Right ventricle myocardium inferior (tissue), 1 donor: ENCODE results near the gene ZNF749. TPM values are rescaled to one million over a fixed set of nuclear protein-coding genes. Genes with fewer than 3 reads are reported as not detected.

Experiments used
- ATAC-seq: fragments of 200-7000 bp; cut with Tn5 transposase; one replicate; pipeline ENCODE4 v1.9.1; 2020; ENCODE audit warnings: mild to moderate bottlenecking, moderate library complexity
- DNase-seq: peaks from one replicate; pipeline ENCODE4 v3.0.0; 2021; ENCODE audit errors: missing footprints
- intact Hi-C: fragments of 100-400 bp; cut with DNase I; formaldehyde crosslinking; loops from one replicate; pipeline ENCODE4 v1.11.0; 2022
- long read RNA-seq: library from polyadenylated mRNA; unstranded; transcript quantifications from one replicate; pipeline ENCODE4 v2.0.0, GENCODE V29; 2021
- total RNA-seq: library from RNA; stranded (reverse); fragmentation: NEBNext Ultra II Directional; extraction: Animal tissue kit (Norgen Biotek cat#: 25700); gene quantifications from one replicate; pipeline ENCODE4 v1.2.1, GENCODE V29; 2021
- donor health status: DM: no; HTN: yes; CAD: no; lungs with severe emphysema.

ZNF749 gene
- 3.2 TPM for total RNA-seq
- long read RNA-seq = 0 reads

DNA sequence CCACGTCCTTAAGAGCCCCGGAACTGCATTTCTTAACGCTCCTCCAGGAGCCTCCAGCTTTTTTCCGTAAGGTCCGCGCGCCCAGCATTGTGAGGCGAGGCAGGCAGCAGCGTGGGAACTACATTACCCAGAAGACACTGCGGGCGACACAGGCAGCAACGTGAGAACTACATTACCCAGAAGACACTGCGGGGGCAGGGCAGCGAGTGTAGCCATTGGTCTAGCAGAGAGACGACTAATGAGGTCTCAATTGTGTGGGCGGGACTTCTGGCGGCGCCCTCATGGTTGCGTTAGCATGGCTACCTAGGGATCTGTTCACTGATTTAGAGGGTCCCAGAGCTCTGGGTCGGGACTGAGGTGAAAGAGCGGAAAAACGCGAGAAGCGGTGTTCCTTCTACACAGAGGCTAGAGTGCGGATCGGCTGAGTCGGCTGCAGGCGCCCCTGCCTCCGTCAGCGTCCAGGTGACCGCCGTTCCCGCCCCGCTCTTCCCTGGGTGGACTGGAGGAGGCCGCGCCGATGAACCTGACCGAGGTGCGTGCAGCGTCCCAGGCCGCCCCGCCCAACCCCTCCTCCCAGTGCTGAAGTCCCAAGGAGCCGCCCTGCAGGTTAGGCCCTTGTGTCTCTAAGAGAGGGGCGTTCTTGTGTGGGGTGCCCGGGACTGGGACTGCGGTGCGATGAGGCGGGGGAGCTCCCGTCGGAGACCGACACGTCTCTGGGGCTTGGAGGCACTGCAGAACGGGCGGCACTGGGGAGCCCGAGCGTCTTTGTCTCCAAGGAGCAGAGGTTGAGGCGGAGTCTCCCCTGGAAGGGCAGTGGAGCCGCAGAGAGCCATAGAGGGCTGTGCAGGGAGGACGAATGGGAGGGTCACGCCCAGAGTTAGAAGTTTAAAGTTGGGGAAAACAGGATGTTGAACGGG lies at the start of gene ZNF749:
Gene ZNF749 (plus strand): TSS at position 264 of the 917 bp plus-strand sequence. CDS start 254 bp downstream, at position 518.
- peak; percentile 100 for ATAC-seq
- DNase-seq = peak; percentile 98
- intact Hi-C loops = no loop called here

DNA sequence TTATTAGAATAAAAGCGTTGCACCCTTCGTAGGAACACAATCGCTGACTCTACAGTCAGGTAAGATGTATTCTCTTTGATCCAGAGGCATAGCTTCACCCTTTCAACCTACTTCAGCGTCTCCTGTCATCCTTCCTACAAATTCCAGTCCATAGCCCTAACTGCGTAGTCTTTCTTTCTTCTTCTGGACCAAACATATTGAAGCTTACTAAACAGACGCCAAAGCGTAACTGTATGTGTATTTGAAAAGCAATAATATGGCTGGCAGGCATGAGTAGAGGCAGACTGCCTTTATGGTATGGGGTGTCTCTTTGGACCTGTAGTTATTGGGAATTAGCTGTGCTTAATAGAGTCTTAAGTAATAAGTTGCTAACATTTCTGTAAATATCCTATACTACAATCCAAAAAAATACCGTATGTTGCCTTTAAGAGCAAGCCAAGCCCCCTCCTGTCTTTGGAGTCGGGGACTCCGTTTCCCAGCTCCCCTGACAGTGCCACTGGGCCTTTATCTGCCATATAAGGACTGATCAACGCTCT lies 45.9 kb upstream of the ZNF749 start:
- no peak for ATAC-seq

DNA sequence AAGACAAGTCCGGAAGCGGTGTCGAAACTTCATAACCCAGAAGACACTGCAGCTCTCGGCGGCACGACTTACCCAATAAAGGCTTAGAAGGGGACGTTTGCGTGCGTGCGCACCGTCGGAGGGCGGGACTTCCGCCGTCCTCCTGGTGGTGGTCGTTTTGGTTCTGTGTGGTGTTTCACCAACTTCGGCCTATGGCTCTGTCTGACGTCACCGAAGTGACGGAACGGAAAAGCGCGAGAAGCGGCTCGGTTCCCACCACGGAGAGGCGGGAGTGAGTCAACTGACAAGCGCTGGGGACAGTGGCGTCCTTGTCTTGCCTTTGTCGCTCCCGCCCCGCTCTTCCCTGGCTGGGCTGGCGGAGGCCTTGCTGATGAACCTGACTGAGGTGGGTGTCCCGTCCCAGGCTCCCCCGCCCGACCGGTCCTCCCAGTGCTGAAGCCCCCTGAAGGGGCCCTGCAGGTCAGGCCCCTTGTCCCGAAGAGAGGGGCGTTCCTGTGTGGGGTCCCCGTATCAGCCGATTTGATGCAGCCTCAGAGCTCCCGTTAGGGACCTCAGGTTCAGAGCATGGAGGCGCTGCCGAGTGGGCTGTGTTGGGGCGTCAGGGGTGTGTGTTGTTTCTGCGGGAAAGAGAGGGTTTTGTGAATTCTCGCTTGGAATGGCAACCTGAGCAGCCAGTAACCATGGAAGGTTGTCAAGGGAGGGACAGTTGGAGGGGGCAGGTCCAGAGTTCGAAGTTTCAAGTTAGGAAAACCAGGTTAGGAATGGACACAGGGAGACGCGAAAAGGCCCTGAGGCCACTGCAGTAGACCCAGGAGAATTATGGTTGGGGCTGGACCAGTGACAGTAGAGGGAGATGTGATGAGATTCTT lies 45.2 kb upstream of the ZNF749 start, which contains the start of gene ZNF548:
Gene ZNF548 (plus strand): TSS at position 125 of the 869 bp plus-strand sequence. CDS start 246 bp downstream, at position 371.
- DNase-seq (peak; percentile 97), ATAC-seq (peak; percentile 100)
- intact Hi-C loops = no loop called here

More for the DNA sequence above, 45.9 kb upstream of the ZNF749 start:
- intact Hi-C loops = no loop called here
- DNase-seq = no peak

DNA sequence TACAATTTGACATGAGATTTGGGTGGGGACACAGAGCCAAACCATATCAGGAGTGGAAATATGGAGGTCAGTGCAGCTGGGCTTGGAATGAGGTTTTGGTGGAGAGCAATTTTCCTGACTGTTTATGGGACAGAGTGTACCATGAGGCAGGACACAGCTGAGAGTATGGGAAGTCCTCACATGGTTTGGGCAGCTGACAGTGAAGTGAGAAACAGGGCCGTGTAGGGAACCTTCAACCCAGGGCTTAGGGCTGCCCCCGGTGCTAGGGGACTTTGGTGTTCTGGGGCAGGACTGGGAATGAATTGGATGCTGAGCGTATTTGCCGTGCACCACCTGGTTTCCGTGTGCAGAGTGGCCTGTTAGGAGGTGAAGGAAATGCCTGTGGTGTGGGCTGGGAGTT lies 39.4 kb upstream of the ZNF749 start:
- intact Hi-C loops = no loop called here
- DNase-seq (no peak), ATAC-seq (no peak)

DNA sequence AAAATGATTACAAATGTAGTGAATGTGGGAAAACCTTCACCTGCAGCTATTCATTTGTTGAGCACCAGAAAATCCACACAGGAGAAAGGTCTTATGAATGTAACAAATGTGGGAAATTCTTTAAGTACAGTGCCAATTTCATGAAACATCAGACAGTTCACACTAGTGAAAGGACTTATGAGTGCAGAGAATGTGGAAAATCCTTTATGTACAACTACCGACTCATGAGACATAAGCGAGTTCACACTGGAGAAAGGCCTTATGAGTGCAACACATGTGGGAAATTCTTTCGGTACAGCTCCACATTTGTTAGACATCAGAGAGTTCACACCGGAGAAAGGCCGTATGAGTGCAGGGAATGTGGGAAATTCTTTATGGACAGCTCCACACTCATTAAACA lies 36.3 kb upstream of the ZNF749 start:
- no peak for ATAC-seq
- intact Hi-C loops = no loop called here
- no peak for DNase-seq

DNA sequence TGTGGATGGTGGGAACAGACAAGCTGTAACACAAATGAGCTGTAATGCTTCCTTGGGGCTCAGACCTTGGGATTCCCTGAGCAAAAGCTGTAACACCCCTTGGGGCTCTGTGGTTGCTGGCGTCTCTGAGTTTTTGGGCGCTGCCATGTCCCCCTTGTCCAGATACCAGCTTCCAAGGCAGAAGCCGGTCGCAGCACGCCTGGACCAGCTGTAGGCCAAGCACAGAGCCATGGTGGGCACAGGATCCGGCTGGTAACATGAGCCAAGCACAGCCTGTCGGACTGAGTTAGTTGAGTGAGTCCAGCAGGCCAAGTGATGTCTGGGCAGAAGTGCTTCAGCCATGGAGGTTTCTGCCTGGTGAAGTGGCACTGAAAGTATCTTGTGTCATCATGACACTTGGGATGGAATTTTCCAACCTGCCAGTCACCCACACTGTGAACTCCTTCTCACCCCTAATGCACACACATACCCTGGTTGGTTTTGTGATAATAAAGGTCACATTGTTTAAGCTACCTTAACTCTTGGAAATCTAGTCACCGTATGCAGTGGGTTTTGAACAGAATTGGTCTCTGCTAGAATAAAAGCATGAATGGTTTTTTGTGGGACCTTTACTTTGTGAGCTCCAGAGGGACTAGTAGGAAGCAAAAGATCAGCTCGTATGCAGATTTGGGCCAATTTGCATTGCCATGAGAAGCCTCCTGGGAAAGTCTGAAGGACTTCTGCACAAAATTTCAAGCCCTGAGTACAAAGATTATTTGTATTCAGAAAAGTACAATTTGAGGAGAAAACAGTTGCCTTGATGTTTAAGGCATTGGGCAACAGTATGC lies 31.2 kb upstream of the ZNF749 start:
- intact Hi-C loops = no loop called here
- DNase-seq (no peak), ATAC-seq (no peak)

DNA sequence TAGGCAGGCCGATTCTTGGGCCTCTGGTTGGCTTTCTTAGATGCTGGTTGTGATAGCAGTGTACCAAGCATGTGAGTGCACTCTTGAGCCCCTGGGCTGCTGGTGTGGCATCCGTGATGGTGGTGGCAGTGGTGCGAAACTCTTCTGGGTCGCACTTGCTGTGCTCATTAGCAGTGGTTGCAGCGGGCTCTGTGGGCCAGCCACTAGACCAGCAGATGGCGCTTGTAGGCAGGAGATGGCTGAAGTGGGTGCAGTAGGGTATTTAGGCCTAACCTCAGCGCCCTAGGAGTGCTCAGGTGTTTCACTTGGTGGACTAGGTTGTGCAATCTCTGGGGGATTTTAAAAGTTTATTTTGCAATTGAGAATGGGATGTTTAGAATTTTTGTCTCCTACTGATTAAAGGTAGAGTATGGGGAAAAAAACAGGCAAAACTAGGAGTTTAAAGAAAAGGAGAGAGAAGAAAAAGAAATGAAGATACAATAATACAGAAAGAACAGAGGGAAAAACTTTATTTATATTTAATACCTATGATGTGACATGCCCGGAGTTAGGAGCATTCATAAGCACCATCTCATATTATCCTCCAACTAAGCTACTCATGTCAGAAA lies 28.5 kb upstream of the ZNF749 start:
- intact Hi-C loops = no loop called here
- DNase-seq (peak; percentile 79), ATAC-seq (peak; percentile 51)

DNA sequence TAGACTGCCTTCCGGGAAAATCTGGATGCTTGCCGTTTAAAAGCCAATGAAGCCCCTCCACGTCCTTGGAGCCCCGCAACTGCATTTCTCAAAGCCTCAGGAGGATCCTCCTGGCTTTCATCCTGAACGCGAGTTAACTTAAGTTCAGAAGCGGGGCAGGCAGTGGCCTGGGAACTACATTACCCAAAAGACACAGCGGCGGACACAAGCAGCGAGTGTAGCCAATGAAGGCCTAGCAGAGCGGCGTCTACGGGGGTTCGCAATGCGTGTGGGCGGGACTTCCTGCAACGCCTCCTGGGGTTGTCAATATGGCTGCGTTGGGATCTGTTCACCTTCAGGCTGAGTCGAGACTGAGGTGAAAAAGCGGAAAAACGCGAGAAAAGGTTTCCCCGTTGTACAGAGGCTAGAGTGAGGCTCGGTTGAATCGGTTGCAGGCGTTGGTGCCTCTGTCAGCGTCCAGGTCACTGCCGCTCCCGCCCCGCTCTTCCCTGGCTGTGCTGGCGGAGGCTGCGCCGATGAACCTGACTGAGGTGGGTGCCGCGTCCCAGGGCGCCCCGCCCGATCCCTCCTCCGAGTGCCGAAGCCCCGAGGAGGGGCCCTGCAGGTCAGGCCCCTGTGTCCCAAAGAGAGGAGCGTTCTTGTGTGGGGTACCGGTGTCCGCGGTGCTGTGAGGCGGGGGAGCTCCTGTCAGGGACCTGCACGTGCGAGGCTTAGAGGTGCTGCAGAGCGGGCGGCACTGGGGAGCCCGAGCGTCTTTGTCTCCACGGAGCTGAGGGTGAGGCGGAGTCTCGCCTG lies 24.1 kb upstream of the ZNF749 start, which contains the start of gene ZNF17:
Gene ZNF17 (plus strand): TSS at position 285 of the 795 bp plus-strand sequence. CDS start 2,455 bp downstream, outside the sequence.
- intact Hi-C loops = no loop called here
- DNase-seq = peak; percentile 97
- ATAC-seq = peak; percentile 100

DNA sequence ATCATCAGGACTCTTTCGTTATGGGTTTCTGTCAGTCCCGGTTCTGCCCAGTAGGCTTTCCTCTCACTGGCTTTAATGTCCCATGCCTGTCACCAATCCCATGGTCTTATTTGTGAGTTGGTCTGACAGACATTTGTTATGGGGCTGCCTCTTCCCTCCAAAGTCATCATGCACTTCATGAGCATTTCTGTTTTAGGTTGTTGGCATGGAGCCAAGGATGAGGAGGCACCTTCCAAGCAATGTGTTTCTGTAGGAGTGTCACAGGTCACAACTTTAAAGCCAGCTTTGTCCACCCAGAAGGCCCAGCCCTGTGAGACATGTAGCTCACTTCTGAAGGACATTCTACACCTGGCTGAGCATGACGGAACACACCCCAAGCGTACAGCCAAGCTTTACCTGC lies 15.7 kb upstream of the ZNF749 start:
- ATAC-seq = no peak
- intact Hi-C loops = no loop called here

DNA sequence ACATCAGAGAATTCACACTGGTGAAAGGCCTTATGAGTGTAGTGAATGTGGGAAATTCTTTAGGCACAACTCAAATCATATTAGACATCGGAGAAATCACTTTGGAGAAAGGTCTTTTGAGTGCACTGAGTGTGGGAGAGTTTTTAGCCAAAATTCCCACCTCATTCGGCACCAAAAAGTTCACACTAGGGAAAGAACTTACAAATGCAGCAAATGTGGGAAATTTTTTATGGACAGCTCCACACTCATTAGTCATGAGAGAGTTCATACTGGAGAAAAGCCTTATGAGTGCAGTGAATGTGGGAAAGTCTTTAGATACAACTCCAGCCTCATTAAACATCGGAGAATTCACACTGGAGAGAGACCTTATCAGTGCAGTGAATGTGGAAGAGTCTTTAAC lies 14.1 kb upstream of the ZNF749 start:
- DNase-seq = no peak
- intact Hi-C loops = no loop called here
- ATAC-seq = no peak

More for the DNA sequence above, 15.7 kb upstream of the ZNF749 start:
- DNase-seq = no peak

DNA sequence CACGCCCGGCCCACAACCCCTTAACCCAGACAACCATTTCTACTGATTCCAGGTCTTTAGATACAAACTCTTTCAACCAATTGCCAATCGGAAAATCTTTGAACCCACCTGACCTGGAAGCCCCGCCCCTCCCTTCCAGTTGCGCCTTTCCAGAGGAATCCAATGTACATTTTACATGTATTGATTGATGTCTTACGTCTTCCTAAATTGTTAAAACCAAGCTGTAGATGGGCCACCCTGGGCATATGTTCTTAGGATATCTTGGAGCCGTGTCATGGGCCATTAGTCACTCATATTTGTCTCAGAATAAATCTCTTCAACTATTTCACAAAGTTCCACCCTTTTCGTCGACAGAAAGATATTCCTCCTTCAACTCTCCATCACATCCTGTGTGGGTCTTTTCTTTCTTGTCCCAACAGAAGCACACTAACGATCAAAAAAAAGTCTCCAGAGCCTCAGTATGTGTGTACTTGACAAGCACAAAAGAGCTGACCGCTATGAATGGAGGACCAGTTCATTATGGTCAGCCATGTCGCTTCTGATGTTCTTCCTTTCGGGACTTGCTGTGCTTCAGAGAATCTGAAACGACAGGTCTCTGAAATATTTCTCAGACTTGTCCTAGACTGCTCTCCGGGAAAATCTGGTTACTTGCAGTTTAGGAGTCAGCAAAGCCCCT lies 601 bp upstream of the ZNF749 start:
- DNase-seq = no peak
- no peak for ATAC-seq
- intact Hi-C loops = no loop called here

DNA sequence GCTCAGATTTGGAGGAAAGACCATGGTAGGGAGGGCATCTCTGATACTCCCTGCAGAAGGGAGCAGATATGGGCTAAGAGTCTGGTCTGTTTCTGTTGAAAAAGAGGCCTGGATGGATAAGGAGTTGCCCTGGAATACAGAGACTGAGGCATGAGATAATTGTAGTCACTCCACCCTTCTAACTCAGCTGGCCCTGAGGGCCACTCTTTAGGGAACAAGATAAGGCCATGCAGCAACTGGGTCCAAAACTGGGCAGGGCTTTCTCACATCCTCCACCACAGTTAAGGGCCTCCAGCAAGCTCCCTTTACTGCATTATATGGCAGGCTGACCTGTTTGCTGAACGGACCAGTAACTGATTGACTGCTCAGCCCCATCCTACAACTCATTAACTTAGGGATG lies 1.3 kb downstream of the ZNF749 start:
- ATAC-seq = no peak
- no peak for DNase-seq
- intact Hi-C loops = no loop called here

DNA sequence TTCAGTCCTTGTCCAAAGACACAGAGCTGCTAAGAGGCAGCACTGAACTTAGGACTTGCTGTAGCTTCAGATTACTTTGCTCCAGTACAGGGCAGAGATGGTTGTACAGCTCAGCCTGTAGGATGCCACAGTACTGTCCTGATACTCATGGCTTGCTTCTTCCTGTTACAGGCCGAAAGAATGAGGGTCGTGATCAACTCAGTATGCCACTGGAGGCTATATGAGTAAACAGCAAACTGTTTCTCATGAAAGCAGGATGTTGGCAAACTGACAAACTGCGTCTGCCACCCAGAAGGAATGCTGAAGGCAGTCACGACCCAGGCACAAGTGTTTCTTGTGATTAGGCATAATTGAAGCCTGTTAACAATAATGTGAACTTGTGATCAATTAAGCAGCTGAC lies 2.8 kb downstream of the ZNF749 start:
- intact Hi-C loops = no loop called here
- no peak for ATAC-seq
- no peak for DNase-seq

DNA sequence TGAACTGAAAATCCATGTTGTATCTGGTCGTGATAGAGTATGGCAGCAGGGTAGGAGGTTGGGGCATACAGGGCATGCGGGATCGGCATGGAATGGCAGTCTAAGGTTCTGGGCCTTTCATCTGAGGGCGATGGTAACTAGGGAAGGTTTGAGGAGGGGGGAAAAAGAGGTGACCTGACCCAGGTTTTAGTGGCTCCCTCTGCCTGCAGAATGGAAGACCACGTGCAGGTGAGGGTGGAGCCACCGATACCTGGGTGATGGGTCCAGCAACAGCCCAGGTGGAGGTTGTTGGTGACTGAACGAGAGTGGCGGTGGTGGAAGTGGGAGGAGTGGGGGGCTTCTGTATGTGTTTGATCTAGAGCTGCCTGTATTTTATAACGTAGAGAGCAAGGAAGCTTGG lies 3.8 kb downstream of the ZNF749 start:
- DNase-seq (no peak), ATAC-seq (no peak)
- intact Hi-C loops = no loop called here

DNA sequence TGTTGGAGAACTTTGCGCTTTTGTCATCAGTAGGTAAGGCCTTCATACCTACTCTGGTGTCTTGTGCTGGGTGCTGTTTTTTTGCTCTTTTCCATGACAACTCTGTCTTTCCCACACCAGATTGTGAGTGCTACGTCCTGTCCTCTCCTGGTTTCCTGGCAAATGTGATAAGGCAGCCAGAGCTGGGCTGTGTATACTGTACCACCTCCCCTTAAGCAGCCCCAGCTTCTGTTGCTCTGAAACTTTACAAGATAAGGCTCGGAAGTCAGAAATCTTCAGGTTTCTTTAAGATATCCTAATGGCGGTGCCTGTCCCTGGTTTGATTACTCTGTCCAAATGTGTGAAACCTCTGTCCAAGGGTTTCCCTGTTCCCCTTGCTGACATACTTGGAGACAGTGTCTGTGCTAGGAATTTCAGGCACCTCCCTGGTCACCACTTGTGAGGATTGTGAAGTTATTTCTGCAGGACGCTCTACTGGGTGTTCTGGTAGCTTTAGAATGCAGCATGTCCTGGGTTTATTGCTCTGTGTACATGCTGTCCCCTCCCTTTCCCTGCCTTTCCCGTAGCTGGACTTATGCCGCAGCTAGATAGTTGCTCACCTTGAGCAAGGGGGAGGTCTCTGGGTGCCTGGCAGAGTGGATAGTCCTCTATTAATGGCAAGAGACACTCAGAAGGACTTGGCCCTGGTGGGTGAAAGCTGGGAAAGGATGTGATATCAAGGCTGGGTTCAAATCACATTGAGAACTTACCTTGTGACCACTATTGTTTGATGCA lies 7.0 kb downstream of the ZNF749 start:
- ATAC-seq (peak; percentile 60), DNase-seq (no peak)
- intact Hi-C loops = no loop called here

DNA sequence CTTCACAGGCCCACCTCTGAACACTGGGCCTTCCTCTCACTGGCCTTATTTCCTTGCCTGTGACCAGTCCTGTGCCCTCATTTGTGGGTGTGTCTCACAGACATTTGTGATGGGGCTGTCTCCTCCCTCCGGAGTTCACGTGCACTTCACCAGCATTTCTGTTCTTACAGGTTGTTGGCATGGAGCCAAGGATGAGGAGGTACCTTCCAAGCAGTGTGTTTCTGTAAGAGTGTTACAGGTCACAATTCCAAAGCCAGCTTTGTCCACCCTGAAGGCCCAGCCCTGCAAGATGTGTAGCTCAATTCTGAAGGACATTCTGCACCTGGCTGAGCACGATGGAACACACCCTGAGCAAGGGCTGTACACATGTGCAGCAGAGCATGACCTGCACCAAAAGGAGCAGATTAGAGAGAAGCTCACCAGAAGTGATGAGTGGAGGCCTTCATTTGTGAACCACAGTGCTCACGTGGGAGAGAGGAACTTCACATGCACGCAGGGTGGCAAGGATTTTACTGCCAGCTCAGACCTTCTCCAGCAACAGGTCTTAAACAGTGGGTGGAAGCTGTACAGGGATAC lies 8.1 kb downstream of the ZNF749 start:
- ATAC-seq (no peak), DNase-seq (no peak)
- intact Hi-C loops = no loop called here
